Measurements from ENCODE around the gene PCDH9. TPM values are rescaled to one million over a fixed set of nuclear protein-coding genes. Genes with fewer than 3 reads are reported as not detected.

The PCDH9 gene
- total RNA-seq, 1 experiment from 2014 or later: 5.8 TPM

- POLR2A ChIA-PET (ENCODE audit: low non-redundant PET): no interaction called here
- intact Hi-C loops (cut with micrococcal nuclease; ENCODE audit: unreplicated experiment): no loop called here
- no peak overlapping the region for H3K4me3 ChIP-seq (ENCODE audit: low read depth, low read length, poor library complexity, severe bottlenecking)
- no peak for DNase-seq (ENCODE audit: low spot score)
- H3K27me3 ChIP-seq (replicated peaks; ENCODE audit: insufficient read depth, low read depth, low read length, poor library complexity): peaks cover 67% of the 10 kb centered on the region
- TF ChIP-seq, protein P1, sequence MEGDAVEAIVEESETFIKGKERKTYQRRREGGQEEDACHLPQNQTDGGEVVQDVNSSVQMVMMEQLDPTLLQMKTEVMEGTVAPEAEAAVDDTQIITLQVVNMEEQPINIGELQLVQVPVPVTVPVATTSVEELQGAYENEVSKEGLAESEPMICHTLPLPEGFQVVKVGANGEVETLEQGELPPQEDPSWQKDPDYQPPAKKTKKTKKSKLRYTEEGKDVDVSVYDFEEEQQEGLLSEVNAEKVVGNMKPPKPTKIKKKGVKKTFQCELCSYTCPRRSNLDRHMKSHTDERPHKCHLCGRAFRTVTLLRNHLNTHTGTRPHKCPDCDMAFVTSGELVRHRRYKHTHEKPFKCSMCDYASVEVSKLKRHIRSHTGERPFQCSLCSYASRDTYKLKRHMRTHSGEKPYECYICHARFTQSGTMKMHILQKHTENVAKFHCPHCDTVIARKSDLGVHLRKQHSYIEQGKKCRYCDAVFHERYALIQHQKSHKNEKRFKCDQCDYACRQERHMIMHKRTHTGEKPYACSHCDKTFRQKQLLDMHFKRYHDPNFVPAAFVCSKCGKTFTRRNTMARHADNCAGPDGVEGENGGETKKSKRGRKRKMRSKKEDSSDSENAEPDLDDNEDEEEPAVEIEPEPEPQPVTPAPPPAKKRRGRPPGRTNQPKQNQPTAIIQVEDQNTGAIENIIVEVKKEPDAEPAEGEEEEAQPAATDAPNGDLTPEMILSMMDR (conservative IDR thresholded peaks at IDR 0.05; ENCODE audit: low read depth, low read length): no peak
- no peak for TF ChIP-seq EZH2 (IDR thresholded peaks at IDR 0.05; ENCODE audit: borderline replicate concordance, low read depth, low read length, poor library complexity, severe bottlenecking)
- no peaks in the 10 kb centered on the region for H3K36me3 ChIP-seq (ENCODE audit: insufficient read depth, low read length, poor library complexity, severe bottlenecking)
- CTCF ChIA-PET: no interaction called here
- no TSS peak for BruUV-seq (replicated peaks)
- H3K9me3 ChIP-seq (ENCODE audit: low read depth, low read length, poor library complexity, severe bottlenecking): no peaks in the 10 kb centered on the region
- H3K27ac ChIP-seq (ENCODE audit: low read depth, low read length, poor library complexity, severe bottlenecking): no peak overlapping the region
- no peaks in the 10 kb centered on the region for H3K4me1 ChIP-seq (ENCODE audit: insufficient read depth, low read length, poor library complexity, severe bottlenecking)
Measured at GRCh38 chr13:66996503-66996902, 233.6 kb downstream of the PCDH9 start.

DNA sequence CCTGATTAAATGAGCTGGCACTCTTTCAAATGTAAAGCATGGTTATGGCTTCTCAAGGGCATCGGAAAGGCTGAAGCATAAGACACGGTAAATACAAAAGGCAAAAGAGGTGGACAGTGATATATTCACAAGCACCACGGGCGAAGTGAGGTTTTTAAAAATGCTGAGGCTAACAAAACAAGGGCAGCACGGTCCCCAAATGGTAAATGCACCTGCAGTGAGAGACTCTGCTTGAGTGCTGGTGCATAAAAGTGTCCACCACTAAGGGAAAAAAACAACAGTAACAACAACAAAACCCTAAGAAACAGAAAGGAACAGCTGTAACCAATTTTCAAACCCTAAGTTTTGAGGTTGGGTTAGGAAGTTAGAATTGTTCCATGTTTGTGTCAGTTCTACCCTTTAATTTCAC, 234.9 kb downstream of the PCDH9 start:
- POLR2A ChIA-PET (ENCODE audit: low non-redundant PET): no interaction called here
- TF ChIP-seq, protein P1 (conservative IDR thresholded peaks at IDR 0.05; ENCODE audit: low read depth, low read length): no peak
- TF ChIP-seq EZH2 (IDR thresholded peaks at IDR 0.05; ENCODE audit: borderline replicate concordance, low read depth, low read length, poor library complexity, severe bottlenecking): no peak

GRCh38 chr13:66994517-66995202, 235.5 kb downstream of the PCDH9 start:
- Histone ChIP-seq H3K27me3 (replicated peaks; ENCODE audit: insufficient read depth, low read depth, low read length, poor library complexity) (peaks cover 67% of the 10 kb centered on the region), H3K36me3 (ENCODE audit: insufficient read depth, low read length, poor library complexity, severe bottlenecking) (no peaks in the 10 kb centered on the region), H3K4me3 (ENCODE audit: low read depth, low read length, poor library complexity, severe bottlenecking) (no peak overlapping the region), H3K9me3 (ENCODE audit: low read depth, low read length, poor library complexity, severe bottlenecking) (no peaks in the 10 kb centered on the region), H3K27ac (ENCODE audit: low read depth, low read length, poor library complexity, severe bottlenecking) (no peak overlapping the region), H3K4me1 (ENCODE audit: insufficient read depth, low read length, poor library complexity, severe bottlenecking) (no peaks in the 10 kb centered on the region)
- POLR2A ChIA-PET (ENCODE audit: low non-redundant PET): no interaction called here
- CTCF ChIA-PET: interaction anchor here (0.6 kb wide), 1 partner anchor 232 kb away, joined by 3 read pairs; no protein-coding TSS in a partner anchor
- DNase-seq (ENCODE audit: low spot score): no peak
- no peak for TF ChIP-seq EZH2 (IDR thresholded peaks at IDR 0.05; ENCODE audit: borderline replicate concordance, low read depth, low read length, poor library complexity, severe bottlenecking)
- TF ChIP-seq, protein P1 (conservative IDR thresholded peaks at IDR 0.05; ENCODE audit: low read depth, low read length): no peak
- intact Hi-C loops (cut with micrococcal nuclease; ENCODE audit: unreplicated experiment): no loop called here
- no TSS peak for BruUV-seq (replicated peaks)

More for the DNA sequence above, 234.9 kb downstream of the PCDH9 start:
- H3K4me1 ChIP-seq (ENCODE audit: insufficient read depth, low read length, poor library complexity, severe bottlenecking): no peaks in the 10 kb centered on the region
- CTCF ChIA-PET: no interaction called here
- H3K36me3 ChIP-seq (ENCODE audit: insufficient read depth, low read length, poor library complexity, severe bottlenecking): no peaks in the 10 kb centered on the region
- no peaks in the 10 kb centered on the region for H3K9me3 ChIP-seq (ENCODE audit: low read depth, low read length, poor library complexity, severe bottlenecking)
- no peak overlapping the region for H3K27ac ChIP-seq (ENCODE audit: low read depth, low read length, poor library complexity, severe bottlenecking)
- BruUV-seq (replicated peaks): no TSS peak
- H3K4me3 ChIP-seq (ENCODE audit: low read depth, low read length, poor library complexity, severe bottlenecking): no peak overlapping the region
- DNase-seq (ENCODE audit: low spot score): no peak
- intact Hi-C loops (cut with micrococcal nuclease; ENCODE audit: unreplicated experiment): no loop called here
- peaks cover 62% of the 10 kb centered on the region for H3K27me3 ChIP-seq (replicated peaks; ENCODE audit: insufficient read depth, low read depth, low read length, poor library complexity)

All from A673 (cell line).